ENCODE measurements around the gene KRT3.

DNA sequence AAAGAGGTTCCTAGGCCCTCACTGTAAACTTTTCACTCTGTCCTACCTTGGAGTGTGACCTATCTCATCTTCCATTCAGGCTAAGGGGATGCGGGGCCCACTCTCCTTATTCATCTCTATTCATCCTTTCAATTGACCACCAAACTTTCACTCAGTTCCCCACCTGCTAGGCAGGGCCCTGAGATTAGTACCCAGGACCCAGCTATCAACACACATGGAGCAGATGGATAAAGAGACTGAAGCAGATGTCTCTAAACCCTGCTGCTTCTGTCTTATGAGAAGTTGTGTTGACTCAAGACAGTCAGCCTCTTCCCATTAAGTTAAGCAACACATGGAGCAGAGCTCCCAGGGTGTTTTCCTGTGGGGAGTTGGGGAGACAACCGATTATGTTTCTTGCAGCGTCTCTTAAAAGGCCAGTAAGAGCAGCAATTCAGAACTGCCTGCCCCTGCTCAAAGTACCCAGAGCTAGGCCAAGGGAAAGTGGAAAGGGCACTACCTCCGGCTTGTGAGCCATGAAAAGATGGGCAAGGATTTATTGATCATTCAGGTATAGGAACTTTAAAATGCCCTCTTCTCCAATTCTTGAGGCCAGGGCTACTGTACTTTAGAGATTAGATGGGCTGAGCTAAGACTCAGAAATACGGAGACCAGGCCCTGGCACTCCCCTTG is 29.4 kb downstream of the KRT3 start:
- TF ChIP-seq POLR2A (IDR thresholded peaks at IDR 0.05) (no peak), EP300 (IDR thresholded peaks at IDR 0.05) (no peak), POLR2AphosphoS5 (IDR thresholded peaks at IDR 0.05) (no peak)
- TF ChIP-seq, protein P1, sequence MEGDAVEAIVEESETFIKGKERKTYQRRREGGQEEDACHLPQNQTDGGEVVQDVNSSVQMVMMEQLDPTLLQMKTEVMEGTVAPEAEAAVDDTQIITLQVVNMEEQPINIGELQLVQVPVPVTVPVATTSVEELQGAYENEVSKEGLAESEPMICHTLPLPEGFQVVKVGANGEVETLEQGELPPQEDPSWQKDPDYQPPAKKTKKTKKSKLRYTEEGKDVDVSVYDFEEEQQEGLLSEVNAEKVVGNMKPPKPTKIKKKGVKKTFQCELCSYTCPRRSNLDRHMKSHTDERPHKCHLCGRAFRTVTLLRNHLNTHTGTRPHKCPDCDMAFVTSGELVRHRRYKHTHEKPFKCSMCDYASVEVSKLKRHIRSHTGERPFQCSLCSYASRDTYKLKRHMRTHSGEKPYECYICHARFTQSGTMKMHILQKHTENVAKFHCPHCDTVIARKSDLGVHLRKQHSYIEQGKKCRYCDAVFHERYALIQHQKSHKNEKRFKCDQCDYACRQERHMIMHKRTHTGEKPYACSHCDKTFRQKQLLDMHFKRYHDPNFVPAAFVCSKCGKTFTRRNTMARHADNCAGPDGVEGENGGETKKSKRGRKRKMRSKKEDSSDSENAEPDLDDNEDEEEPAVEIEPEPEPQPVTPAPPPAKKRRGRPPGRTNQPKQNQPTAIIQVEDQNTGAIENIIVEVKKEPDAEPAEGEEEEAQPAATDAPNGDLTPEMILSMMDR (IDR thresholded peaks at IDR 0.05) = no peak

Measured in stomach (tissue), 4 donors.